HG03520 (cell line): ENCODE data around the gene FLT1.

Experiments used
- ATAC-seq: cut with Tn5 transposase; IDR thresholded peaks from one replicate; pipeline ENCODE4 v1.9.1; 2021; ENCODE audit warnings: mild to moderate bottlenecking, moderate library complexity; ENCODE audit not compliant: unreplicated experiment

FLT1 gene

DNA sequence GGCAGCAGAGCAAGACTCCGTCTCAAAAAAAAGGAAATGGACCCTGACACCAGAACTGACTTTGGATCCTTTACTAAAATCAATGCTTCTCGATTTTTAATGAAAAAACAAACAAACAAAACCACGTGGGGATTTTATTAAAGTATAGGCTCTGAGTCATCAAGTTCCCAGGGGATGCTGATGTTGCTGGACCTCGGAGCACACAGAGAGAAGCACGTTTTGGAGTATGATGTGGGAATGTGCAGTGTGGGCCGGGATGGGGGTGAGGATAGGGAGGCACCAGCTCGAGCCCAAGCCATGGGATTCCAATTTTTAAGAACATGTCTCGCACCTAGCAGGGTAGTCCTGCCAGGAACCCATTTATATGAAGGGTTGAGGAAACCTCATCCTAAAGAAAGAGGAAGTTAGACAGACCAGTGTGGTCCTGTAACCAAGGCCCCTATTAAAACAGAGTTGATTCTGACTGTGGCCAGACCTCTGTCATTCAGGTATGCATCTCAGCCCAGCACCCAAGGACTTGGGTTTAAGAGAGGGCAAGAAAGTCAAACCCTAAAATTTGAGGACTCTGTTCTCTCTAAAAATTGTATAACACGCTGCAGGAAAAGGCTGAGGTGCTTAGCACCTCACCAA lies 6.4 kb downstream of the FLT1 start:
- no peak for ATAC-seq

DNA sequence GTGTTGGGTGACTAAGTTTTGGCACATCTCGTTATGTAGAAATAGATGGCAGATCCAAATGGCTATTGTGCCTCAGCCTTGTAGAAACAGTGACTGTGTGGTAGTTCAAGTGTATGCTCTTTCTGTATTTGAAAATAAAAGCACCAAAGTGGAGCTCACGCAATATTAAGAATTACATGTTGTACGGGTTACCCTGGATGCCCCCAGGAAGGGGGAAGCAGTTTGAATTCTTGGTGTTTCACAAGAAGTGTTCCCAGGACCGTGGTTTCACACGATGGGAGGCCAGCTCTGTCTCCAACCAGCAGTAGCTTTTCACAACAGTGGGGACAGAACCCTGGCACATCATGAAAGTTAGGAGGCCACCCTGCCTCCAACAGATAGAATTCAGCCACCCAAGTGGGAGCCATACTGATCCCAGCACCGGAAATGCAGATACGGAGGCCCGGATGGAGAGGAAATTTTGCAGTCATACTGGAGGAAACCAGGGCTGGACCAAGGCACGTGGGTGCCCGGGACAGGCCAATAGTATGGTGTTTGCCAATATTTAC lies 8.9 kb downstream of the FLT1 start:
- no peak for ATAC-seq

DNA sequence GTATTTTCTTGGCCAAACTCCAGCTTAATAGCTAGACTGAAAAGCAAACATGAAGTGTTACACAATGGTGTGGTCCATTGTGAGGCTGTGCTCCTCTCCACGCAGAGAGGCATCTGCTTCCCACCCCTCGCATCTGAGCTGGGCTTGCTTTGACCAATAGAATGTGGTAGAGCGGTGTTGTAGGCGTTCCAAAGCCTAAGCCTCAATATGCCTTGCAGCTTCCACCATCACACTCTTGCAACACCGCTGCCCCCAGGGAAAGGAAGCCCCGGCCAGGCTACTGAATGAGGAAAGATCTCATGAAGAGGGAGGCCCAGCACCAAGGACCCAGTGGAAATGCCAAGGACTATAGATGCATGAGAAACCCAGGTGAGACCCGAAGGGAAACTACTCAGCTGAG lies 9.4 kb downstream of the FLT1 start:
- ATAC-seq = no peak

DNA sequence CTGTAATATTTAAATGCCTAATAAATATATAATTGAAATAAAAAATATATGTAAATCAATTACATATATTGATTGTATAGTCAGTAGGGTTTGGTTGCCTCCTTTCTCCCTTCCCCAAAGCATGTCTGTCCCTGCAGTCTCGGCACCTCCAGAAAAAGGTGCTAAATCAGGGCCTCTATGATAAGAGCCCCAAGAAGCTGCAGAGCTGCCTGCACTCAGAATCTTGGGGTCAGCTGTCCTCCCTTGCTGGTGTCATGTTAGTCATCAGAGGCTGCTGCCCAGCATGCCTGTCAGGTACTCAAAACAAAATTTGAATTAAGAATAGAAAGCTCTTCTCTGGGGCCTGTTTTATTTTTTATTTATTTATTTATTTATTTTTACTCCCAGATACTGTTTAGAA lies 9.8 kb downstream of the FLT1 start:
- ATAC-seq = no peak

DNA sequence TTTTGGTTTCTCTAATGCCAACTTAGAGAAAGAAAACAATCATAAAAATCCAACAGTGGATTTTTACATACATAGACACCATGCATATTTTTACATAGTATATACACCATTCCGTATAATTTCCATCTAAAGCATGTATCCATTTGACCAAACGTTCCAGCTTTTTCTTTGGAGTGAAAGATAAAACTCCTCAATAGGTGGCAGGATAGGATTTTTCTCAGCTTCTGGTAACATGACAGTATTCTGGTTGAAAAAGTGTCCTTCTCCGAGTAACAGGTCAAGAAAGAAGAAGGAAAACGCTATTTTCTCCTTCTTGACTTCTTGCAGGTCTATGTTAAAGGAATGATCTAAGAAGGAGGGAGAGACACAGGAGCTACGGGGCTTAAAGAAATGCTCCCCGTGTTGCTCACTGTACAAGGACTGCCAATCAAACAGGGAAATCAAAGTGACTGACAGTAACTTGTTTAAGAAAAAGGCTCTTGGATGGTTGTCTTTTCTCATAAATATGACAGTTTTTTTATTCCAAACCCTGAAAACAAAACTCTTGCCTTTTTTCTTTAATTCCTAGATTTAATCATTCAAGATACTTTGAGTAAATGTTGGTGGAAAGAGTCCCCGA lies 11.5 kb downstream of the FLT1 start:
- ATAC-seq = no peak

GRCh38 chr13:28479005-28479404 lies 15.9 kb downstream of the FLT1 start:
- no peak for ATAC-seq

GRCh38 chr13:28478127-28478526 lies 16.8 kb downstream of the FLT1 start:
- ATAC-seq = no peak

DNA sequence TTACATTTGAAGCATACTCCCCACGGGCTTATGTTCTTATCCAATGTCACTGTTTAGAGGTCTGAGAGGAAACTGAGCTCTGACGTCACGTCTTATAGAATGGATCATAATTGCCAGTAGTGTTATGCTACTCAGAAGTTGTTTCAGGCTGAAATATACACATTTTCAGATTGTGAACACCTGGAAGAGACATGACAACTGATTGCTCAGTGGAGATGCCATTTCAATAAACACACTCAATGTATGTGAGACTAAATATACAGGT lies 17.3 kb downstream of the FLT1 start:
- no peak for ATAC-seq

- no peak for ATAC-seq
Observed at GRCh38 chr13:28476919-28477708, 17.8 kb downstream of the FLT1 start.

DNA sequence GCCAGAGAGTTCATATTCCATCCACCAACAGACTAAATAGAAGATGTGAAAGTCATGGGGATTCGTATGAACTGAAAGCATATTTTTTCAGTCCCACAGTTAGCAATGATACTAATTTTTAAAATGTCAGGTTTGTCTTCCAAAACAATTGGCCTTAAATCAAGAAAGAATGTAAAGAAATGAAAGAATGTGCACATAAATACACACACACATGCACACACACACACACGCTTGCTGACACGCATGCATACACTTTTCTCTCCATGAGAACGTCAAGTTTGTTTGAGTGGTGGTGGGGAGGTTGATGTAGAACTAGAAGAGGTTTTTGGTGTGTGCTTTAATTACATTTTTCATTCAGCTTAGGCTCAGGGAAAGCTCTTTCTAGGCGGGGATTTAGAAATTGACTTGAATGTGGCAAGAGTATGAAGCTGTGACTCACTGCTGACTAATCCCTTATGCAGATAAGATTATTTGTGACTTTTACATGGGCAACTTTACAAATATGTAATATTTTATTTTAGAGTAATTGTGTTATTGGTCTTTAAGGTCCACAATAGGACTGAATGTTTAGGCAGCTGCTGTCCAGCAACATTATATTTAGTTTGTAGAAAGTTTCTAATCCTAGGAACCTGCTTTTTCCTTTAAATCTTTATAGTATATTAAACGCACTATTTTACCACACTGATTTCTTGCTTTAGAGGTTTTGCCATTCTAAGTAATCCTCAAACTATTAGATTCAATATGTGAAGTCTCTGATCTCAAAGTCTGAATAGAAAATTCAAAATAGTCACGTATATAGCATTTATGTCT lies 18.8 kb downstream of the FLT1 start:
- ATAC-seq = no peak

- no peak for ATAC-seq
Observed at GRCh38 chr13:28474491-28475134, 20.3 kb downstream of the FLT1 start.

DNA sequence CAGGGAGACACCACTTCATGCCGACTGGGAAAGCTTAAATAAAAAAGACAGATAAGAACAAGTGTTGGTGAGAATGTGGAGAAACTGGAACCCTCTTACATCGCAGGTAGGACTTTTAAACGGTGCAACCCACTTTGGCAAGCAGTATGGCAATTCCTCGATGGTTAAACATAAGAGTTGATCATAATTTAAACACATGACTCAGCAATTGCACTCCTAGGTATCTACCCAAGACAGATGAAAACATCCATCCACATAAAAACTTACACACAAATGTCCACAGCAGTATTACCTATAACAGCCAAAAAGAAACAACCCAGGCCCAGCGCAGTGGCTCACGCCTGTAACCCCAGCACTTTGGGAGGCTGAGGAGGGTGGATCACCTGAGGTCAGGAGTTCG lies 21.9 kb downstream of the FLT1 start:
- no peak for ATAC-seq

DNA sequence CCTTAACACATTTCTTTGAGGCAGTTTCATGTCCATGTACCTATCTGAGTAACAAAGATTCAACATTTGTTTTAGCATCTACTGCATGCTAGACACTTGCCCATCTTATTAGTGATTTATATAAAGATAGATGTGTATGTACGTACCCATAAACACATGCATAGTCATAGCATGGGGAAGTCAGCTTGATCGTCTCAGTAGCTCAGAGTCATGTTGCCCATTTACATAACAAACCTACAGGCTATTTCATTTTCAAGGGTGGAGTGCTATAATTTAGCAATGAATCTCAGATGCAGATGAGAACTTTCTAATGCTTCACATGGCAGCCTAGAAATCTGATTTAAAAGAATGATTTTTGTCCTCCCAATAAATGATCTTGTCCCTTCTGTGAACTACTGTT lies 23.5 kb downstream of the FLT1 start:
- no peak for ATAC-seq

- ATAC-seq = no peak
Observed at GRCh38 chr13:28470296-28470695, 24.6 kb downstream of the FLT1 start.

- ATAC-seq = no peak
Observed at GRCh38 chr13:28469316-28469715, 25.6 kb downstream of the FLT1 start.

GRCh38 chr13:28468023-28468915 lies 26.7 kb downstream of the FLT1 start:
- ATAC-seq = no peak

DNA sequence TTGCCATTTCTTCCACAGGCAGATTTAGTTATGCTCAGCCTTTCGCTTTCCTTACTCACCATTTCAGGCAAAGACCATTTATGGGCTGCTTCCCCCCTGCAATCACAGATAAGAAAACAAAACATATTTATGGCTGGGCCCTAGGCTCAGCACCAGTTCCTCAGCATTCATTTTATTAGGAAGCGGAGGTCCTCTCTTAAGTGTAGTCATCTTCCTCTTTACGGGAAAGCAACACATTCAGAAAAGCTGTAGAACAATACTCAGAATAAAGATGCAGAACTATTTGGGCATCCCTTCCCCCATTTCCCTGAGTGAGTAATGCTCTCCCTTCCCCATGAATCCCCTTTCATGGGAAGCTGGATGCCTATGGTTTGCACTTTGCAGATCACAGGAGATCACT lies 27.9 kb downstream of the FLT1 start:
- ATAC-seq = no peak

DNA sequence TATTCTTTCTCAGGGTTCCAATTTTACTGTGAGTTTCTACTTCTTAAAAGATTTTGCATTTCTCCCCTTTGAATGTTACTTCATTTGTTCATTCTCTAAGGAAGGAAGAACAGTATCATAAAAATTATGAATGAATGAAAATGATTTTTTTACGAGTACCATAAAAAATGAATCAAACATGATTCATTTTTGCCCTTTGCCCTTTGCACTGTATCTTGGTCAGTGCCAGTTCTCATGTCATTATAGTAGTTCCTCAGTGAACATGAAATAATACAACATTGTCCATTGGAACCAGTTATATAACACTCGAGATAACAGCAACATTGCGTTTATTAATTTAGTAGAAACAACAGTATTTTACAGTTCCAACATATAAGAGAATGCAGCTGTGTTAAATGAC lies 28.8 kb downstream of the FLT1 start:
- ATAC-seq = no peak

DNA sequence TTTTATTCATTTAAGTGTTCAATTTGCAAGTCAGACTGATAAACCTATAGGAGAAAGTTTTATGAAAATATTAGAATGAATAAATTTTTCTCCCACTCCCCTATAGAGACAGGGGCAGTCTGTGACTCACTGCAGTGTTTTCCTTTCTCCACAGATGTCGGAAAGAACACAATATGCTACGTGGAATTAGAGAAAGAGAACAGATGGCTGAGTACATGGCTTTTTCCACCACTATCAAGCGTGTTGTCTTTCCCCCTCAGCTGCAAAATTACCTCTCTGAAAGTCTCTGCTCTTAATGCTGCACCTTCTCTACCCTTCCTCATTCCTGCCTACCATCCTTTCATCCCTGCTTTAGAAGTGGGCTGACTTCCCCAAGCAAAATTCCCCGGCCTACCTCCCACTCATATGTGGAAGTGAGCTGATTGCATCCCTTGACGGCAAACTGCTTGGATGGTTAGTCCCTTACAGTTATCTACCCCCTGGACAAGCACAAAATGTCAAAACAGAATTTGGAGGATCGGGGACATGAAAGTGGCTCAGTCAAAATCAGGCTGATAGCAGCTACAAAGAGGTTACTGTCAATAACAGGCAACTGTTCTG lies 30.0 kb downstream of the FLT1 start:
- ATAC-seq = no peak

DNA sequence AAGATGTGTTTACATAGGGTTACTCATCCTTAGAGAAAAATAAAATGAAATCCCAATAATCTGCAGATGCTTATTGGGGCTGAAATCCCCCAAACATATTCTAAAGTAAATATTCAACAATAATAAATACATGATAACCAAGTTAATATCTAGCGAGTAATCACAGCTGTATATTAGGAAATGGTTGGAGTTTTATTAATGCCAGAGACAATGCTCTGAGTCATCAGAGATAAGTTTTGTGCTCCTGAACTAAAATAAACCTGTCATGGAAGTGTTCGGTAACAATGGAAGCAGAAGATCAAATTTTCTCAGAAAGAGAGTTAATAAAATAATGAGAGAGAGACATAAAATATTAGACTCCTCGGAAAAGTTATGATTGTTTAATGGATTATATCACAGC lies 31.4 kb downstream of the FLT1 start:
- no peak for ATAC-seq
